K562 (cell line): ENCODE measurements around the gene ZMIZ1. TPM values are rescaled to one million over a fixed set of nuclear protein-coding genes. Genes with fewer than 3 reads are reported as not detected.
A peak's percentile ranks its signal among the peaks of the same experiment; 100 is the strongest.

Source experiments
- ADNP ChIP-seq: fragments of 200-800 bp; sonication (Bioruptor generic); IDR thresholded peaks from 2 replicates; pipeline ENCODE4 v1.6.1; 2016; ENCODE audit warnings: missing genetic modification characterization, missing compliant biosample characterization
- ATF1 ChIP-seq, 2 experiments: fragments of 450-650 bp in 1 of 2; IDR thresholded peaks; 2 replicates each; pipeline ENCODE4 v1.6.1; 2016; ENCODE audit warnings: missing compliant biosample characterization in 1 of 2, missing genetic modification characterization in 1 of 2
- GTF2F1 ChIP-seq: IDR thresholded peaks from 2 replicates; pipeline ENCODE4 v1.6.1; 2011; ENCODE audit warnings: low read depth, low read length, improper control_type of control experiment
- HMBOX1 ChIP-seq: sonication (generic); IDR thresholded peaks from 2 replicates; pipeline ENCODE4 v1.6.1; 2016
- MEF2A ChIP-seq: IDR thresholded peaks from 2 replicates; pipeline ENCODE4 v1.6.1; 2011; ENCODE audit warnings: low read depth, mild to moderate bottlenecking, low read length, moderate library complexity; ENCODE audit not compliant: control insufficient read depth
- NFATC3 ChIP-seq: fragments of 450-650 bp; IDR thresholded peaks from 2 replicates; pipeline ENCODE4 v1.6.1; 2017; ENCODE audit warnings: mild to moderate bottlenecking
- NFIX ChIP-seq: fragments of 250-450 bp; sonication (Bioruptor Pico); IDR thresholded peaks from 2 replicates; pipeline ENCODE4 v1.4.0; 2020; ENCODE audit warnings: low read depth, mild to moderate bottlenecking, moderate library complexity
- RB1 ChIP-seq: fragments of 450-650 bp; IDR thresholded peaks from 2 replicates; pipeline ENCODE4 v1.6.1; 2017; ENCODE audit warnings: low read depth, mild to moderate bottlenecking
- RBM22 ChIP-seq: fragments of 200-400 bp; formaldehyde crosslinking; IDR thresholded peaks from 2 replicates; pipeline ENCODE4 v1.6.1; 2018; ENCODE audit warnings: low read length, low read depth; ENCODE audit not compliant: poor library complexity, severe bottlenecking
- RFX1 ChIP-seq: fragments of 450-650 bp; IDR thresholded peaks from 2 replicates; pipeline ENCODE4 v1.6.1; 2016; ENCODE audit warnings: mild to moderate bottlenecking, moderate library complexity
- SIN3A ChIP-seq, 2 experiments: fragments of 150-350 bp in 1 of 2; IDR thresholded peaks; 2 replicates each; pipeline ENCODE4 v1.6.1; 2011 to 2016; ENCODE audit warnings: borderline replicate concordance in 2 of 2, low read depth in 2 of 2, low read length in 2 of 2, mild to moderate bottlenecking in 2 of 2, moderate library complexity in 2 of 2; ENCODE audit not compliant: control insufficient read depth in 1 of 2
- SMAD1 ChIP-seq: fragments of 150-350 bp; IDR thresholded peaks from 2 replicates; pipeline ENCODE4 v1.6.1; 2014; ENCODE audit warnings: low read length, low read depth; ENCODE audit not compliant: partially characterized antibody
- SRSF9 ChIP-seq: fragments of 200-400 bp; formaldehyde crosslinking; IDR thresholded peaks from 2 replicates; pipeline ENCODE4 v1.6.1; 2017; ENCODE audit warnings: low read depth, low read length, borderline replicate concordance
- TCF7 ChIP-seq: sonication (generic); IDR thresholded peaks from 2 replicates; pipeline ENCODE4 v1.6.1; 2016; ENCODE audit warnings: antibody characterized with exemption, borderline replicate concordance
- XRCC5 ChIP-seq: fragments of 200-400 bp; formaldehyde crosslinking; IDR thresholded peaks from 2 replicates; pipeline ENCODE4 v1.6.1; 2017; ENCODE audit warnings: low read depth, mild to moderate bottlenecking, low read length
- ZC3H11A ChIP-seq: IDR thresholded peaks from 2 replicates; pipeline ENCODE4 v1.6.1; 2012; ENCODE audit warnings: low read depth, low read length, improper control_type of control experiment
- ZNF583 ChIP-seq: fragments of 250-450 bp; sonication (Bioruptor Pico); IDR thresholded peaks from 2 replicates; pipeline ENCODE4 v1.4.0; 2020
- ZNF589 ChIP-seq: fragments of 200-800 bp; sonication (Bioruptor generic); IDR thresholded peaks from 2 replicates; pipeline ENCODE4 v1.6.1; 2016; ENCODE audit warnings: low read depth, missing genetic modification characterization, missing compliant biosample characterization
- ZNF717 ChIP-seq: fragments of 250-450 bp; sonication (Bioruptor Pico); IDR thresholded peaks from 2 replicates; pipeline ENCODE4 v1.5.0; 2021
- ZNF75A ChIP-seq: fragments of 450-650 bp; formaldehyde crosslinking; IDR thresholded peaks from 2 replicates; pipeline ENCODE4 v1.4.0; 2020; ENCODE audit warnings: mild to moderate bottlenecking
- polyA plus RNA-seq, 8 experiments: library from polyadenylated mRNA; depleted of rRNA in 4 of 8; stranded (reverse) in 5 of 8; unstranded in 3 of 8; fragments of >200 nt; fragmentation: Nextera tagmentation in 2 of 8; fragmentation: Illumina TruSeq in 1 of 8; extraction: Ambion mirVana in 2 of 8; extraction: Trizol in 1 of 8; gene quantifications; 2 replicates each; pipeline versions ENCODE4 v1.2.1 to v1.2.3, GENCODE V29; 2011 to 2014; ENCODE audit warnings: inconsistent platforms in 1 of 8, missing spikeins in 1 of 8
- total RNA-seq, 7 experiments: library from RNA; depleted of rRNA in 6 of 7; stranded (reverse); fragments of >200 nt in 6 of 7; fragmentation: Illumina TruSeq in 2 of 7; extraction: Trizol in 2 of 7; gene quantifications; 2 replicates each; pipeline versions ENCODE4 v1.2.1 to v1.2.3, GENCODE V29; 2011 to 2021; ENCODE audit warnings: low replicate concordance in 1 of 7
- TF ChIP-seq, protein P1 (sequence below): fragments of 250-450 bp; sonication (Bioruptor Pico); IDR thresholded peaks from 2 replicates; pipeline ENCODE4 v1.8.0; 2021; ENCODE audit warnings: moderate library complexity, mild to moderate bottlenecking, inconsistent platforms
- TF ChIP-seq, protein P2 (sequence below): fragments of 250-450 bp; sonication (Bioruptor Pico); IDR thresholded peaks from 2 replicates; pipeline ENCODE4 v1.4.0; 2020; ENCODE audit warnings: mild to moderate bottlenecking, moderate library complexity
- TF ChIP-seq, protein P3 (sequence below), 2 experiments: fragments of 150-350 bp in 1 of 2; IDR thresholded peaks; 2 replicates each; pipeline ENCODE4 v1.6.1; 2012 to 2016; ENCODE audit warnings: low read depth in 2 of 2, low read length in 2 of 2, mild to moderate bottlenecking in 1 of 2, moderate library complexity in 1 of 2

Gene ZMIZ1
- total and polyA plus RNA-seq, 9 of the 15 experiments (the other 6 are each of a cell fraction or from before 2014, with no cell fraction given): 1.0 to 37.3 (median 4.3) TPM

DNA sequence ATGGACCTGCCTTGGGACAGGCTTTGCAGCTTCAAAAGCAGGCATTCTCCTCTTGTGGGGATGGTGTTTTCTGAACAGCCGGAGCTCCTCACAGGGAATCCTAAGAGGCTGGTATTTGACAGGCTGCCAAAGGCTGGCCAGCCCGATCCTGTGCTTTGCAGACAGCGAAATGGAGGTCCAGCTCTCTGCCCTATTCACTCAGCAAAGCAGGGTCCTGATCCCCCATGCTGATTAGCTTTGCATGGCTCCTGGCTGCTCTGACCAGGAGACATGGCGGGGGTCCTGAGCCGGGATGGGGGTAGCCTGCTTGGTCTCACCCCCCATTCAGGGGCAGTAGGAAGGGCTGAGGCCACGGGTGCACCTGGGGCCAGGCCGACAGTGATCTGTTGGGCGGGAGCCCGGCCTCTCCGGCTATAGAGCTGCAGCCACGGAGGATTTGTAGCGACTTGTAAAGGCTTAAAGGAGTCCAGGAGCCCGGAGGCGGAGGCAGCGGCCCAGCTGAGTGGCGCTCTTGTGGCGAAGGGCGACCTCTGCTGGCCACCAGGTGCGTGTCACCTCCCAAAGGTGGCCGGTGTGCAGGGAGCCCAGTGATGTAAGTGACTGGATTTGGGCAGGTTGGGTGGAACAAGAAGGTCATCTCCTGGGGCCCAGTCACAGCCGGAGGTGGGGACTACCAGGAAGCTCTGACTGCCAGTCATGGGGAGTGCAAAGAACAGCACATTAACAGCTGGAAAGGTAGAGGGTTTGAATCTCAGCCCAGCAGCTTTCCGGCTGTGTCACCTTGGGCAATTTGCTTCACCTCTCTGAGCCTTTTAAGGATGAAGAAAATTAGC is 126.5 kb downstream of the ZMIZ1 start (continued):
- TF ChIP-seq ZC3H11A: no peak
- no peak for TF ChIP-seq SIN3A (IDR thresholded peaks at IDR 0.05; ENCODE audit: borderline replicate concordance in 2 of 2, control insufficient read depth in 1 of 2, low read depth in 2 of 2, low read length in 2 of 2)
- TF ChIP-seq RBM22: peak; percentile 79
- TF ChIP-seq, protein P1, sequence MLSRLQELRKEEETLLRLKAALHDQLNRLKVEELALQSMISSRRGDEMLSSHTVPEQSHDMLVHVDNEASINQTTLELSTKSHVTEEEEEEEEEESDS (CRISPR knock-in tag): no peak
- peak; percentile 88 for TF ChIP-seq XRCC5
- no peak for TF ChIP-seq SMAD1
- TF ChIP-seq NFATC3: no peak
- TF ChIP-seq NFIX (CRISPR knock-in tag): no peak
- peak; percentile 34; the same call in 1 of the 2 replicates for TF ChIP-seq HMBOX1
- TF ChIP-seq, protein P2, sequence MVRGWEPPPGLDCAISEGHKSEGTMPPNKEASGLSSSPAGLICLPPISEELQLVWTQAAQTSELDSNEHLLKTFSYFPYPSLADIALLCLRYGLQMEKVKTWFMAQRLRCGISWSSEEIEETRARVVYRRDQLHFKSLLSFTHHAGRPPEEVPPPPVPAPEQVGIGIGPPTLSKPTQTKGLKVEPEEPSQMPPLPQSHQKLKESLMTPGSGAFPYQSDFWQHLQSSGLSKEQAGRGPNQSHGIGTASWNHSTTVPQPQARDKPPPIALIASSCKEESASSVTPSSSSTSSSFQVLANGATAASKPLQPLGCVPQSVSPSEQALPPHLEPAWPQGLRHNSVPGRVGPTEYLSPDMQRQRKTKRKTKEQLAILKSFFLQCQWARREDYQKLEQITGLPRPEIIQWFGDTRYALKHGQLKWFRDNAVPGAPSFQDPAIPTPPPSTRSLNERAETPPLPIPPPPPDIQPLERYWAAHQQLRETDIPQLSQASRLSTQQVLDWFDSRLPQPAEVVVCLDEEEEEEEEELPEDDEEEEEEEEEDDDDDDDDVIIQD (CRISPR knock-in tag): no peak
- peak; percentile 92 for TF ChIP-seq RB1
- TF ChIP-seq RFX1: no peak
- no peak for TF ChIP-seq MEF2A
- no peak for TF ChIP-seq ZNF717 (CRISPR knock-in tag)
- no peak for TF ChIP-seq TCF7
- TF ChIP-seq ATF1 (CRISPR knock-in tag; IDR thresholded peaks at IDR 0.05): no peak
- TF ChIP-seq ATF1 (tag; IDR thresholded peaks at IDR 0.05): peak; percentile 55
- TF ChIP-seq ZNF589 (CRISPR knock-in tag): no peak
- no peak for TF ChIP-seq SRSF9
- TF ChIP-seq GTF2F1: no peak
- no peak for TF ChIP-seq ZNF583 (CRISPR knock-in tag)
- TF ChIP-seq, protein P3, sequence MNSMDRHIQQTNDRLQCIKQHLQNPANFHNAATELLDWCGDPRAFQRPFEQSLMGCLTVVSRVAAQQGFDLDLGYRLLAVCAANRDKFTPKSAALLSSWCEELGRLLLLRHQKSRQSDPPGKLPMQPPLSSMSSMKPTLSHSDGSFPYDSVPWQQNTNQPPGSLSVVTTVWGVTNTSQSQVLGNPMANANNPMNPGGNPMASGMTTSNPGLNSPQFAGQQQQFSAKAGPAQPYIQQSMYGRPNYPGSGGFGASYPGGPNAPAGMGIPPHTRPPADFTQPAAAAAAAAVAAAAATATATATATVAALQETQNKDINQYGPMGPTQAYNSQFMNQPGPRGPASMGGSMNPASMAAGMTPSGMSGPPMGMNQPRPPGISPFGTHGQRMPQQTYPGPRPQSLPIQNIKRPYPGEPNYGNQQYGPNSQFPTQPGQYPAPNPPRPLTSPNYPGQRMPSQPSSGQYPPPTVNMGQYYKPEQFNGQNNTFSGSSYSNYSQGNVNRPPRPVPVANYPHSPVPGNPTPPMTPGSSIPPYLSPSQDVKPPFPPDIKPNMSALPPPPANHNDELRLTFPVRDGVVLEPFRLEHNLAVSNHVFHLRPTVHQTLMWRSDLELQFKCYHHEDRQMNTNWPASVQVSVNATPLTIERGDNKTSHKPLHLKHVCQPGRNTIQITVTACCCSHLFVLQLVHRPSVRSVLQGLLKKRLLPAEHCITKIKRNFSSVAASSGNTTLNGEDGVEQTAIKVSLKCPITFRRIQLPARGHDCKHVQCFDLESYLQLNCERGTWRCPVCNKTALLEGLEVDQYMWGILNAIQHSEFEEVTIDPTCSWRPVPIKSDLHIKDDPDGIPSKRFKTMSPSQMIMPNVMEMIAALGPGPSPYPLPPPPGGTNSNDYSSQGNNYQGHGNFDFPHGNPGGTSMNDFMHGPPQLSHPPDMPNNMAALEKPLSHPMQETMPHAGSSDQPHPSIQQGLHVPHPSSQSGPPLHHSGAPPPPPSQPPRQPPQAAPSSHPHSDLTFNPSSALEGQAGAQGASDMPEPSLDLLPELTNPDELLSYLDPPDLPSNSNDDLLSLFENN (IDR thresholded peaks at IDR 0.05; ENCODE audit: low read depth in 2 of 2, low read length in 2 of 2): no peak
- no peak for TF ChIP-seq ZNF75A (CRISPR knock-in tag)
- no peak for TF ChIP-seq ADNP
